ENCODE data around the gene MSL1. TPM values are rescaled to one million over a fixed set of nuclear protein-coding genes. Genes with fewer than 3 reads are reported as not detected.

MSL1 gene
- total RNA-seq, 4 donors from 2014 or later, result 69.9 to 101 (median 80.4) TPM

DNA sequence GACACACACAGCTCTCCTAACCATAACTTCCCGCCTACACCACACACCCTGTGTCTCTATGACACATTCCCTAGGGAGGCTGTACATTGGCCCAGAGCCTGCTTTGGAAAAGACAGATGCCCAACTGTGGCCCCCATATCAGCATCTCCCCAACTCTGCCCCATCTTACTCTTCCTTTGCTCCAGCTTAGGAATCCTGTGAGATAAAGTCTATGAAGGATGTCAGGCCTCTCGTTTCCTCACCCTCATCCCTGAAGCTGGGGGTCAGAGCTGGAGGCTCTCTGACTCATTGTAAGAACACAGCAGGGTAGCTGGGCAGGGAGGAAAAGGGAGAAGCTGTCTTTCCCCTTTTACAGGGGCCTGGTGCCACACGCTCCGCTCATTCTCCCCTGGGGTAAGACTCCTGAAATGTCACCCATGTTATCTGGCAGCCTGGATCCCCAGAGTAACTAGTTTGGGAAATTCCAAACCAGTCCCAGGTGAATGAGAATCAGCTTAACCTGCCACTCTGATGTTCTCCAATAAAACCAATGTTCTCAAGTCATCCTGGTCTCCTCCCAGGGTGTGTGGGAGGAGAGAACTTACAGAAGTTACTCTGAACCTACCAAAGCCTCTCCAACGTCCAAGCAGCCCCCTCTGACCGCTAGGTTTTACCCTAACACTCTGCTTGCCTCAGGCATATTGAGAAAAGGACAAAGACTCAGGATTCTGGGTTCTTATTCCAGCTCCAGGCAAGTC is 58.3 kb downstream of the MSL1 start:
- H3K4me1 ChIP-seq, result peaks cover 4 to 19% of the 10 kb centered on the region in 2 donors
- 86 to 88% methylated on average over 6 of the region's 6 CpGs for WGBS, 2 donors
- TF ChIP-seq, protein P1, sequence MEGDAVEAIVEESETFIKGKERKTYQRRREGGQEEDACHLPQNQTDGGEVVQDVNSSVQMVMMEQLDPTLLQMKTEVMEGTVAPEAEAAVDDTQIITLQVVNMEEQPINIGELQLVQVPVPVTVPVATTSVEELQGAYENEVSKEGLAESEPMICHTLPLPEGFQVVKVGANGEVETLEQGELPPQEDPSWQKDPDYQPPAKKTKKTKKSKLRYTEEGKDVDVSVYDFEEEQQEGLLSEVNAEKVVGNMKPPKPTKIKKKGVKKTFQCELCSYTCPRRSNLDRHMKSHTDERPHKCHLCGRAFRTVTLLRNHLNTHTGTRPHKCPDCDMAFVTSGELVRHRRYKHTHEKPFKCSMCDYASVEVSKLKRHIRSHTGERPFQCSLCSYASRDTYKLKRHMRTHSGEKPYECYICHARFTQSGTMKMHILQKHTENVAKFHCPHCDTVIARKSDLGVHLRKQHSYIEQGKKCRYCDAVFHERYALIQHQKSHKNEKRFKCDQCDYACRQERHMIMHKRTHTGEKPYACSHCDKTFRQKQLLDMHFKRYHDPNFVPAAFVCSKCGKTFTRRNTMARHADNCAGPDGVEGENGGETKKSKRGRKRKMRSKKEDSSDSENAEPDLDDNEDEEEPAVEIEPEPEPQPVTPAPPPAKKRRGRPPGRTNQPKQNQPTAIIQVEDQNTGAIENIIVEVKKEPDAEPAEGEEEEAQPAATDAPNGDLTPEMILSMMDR (IDR thresholded peaks at IDR 0.05), result no peak
- TF ChIP-seq POLR2A (IDR thresholded peaks at IDR 0.05), result no peak
- intact Hi-C loops (cut with DNase I), result no loop called here
- H3K36me3 ChIP-seq, result no peaks in the 10 kb centered on the region
- H3K4me3 ChIP-seq (replicated peaks in 1 of 3), result no peak overlapping the region
- no peaks in the 10 kb centered on the region for H3K27me3 ChIP-seq
- H3K27ac ChIP-seq, result no peak overlapping the region
- DNase-seq, result no peak
- H3K9me3 ChIP-seq, result no peaks in the 10 kb centered on the region

DNA sequence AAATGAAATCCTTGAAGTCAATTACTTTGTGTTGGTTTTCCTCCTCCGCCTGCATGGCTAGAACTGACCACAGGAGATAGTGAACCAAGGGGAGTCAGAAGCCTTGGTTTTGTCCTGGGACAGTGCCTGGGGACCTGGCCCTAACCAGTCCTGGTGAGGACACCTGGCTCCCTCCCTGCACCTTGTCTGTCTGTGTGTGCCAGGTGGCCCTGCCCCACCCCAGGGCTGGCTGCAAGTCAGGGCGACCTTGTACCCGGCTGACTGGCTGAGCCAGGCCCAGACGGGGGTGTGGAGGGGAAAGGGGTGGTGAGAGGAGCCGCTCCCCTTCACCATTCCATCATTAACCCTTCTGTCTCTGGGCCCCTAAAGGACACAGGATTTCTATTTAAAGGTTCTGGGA is 58.9 kb downstream of the MSL1 start:
- Histone ChIP-seq H3K36me3 (no peaks in the 10 kb centered on the region), H3K4me3 (replicated peaks in 1 of 3) (no peak overlapping the region), H3K27me3 (no peaks in the 10 kb centered on the region), H3K27ac (no peak overlapping the region), H3K4me1 (peaks cover 4 to 19% of the 10 kb centered on the region in 2 donors), H3K9me3 (no peaks in the 10 kb centered on the region)
- DNase-seq, result no peak
- no peak for TF ChIP-seq POLR2A (IDR thresholded peaks at IDR 0.05)
- TF ChIP-seq, protein P1 (IDR thresholded peaks at IDR 0.05), result no peak
- WGBS, 2 donors, result 46 to 53% methylated on average over 5 of the region's 5 CpGs
- intact Hi-C loops (cut with DNase I), result no loop called here

DNA sequence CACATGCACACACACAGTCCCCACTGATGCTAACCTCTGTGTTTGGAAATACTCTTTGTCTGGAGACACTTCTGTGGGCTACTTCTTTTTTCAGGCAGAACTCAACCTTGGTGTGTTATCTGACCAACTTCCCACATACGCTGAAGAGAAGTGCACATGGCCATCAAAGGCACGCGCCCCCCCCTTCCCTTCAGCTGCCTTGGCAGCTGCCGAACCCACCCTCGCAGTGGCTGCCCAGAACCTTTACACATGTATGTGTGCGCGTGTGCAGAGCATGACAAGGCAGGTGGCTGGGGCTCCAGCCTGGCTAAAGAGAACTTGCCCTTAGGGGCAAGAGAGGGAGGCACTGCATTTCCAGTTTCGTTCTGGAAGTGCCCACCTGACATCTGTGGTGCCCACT is 59.4 kb downstream of the MSL1 start:
- no peaks in the 10 kb centered on the region for H3K27me3 ChIP-seq
- intact Hi-C loops (cut with DNase I), result no loop called here
- TF ChIP-seq, protein P1 (IDR thresholded peaks at IDR 0.05), result no peak
- no peak for TF ChIP-seq POLR2A (IDR thresholded peaks at IDR 0.05)
- peaks cover 4 to 19% of the 10 kb centered on the region in 2 donors for H3K4me1 ChIP-seq
- H3K4me3 ChIP-seq (replicated peaks in 1 of 3), result no peak overlapping the region
- DNase-seq, result no peak
- no peak overlapping the region for H3K27ac ChIP-seq
- H3K36me3 ChIP-seq, result no peaks in the 10 kb centered on the region
- 83% methylated on average over 8 of the region's 8 CpGs for WGBS, 2 donors
- no peaks in the 10 kb centered on the region for H3K9me3 ChIP-seq

DNA sequence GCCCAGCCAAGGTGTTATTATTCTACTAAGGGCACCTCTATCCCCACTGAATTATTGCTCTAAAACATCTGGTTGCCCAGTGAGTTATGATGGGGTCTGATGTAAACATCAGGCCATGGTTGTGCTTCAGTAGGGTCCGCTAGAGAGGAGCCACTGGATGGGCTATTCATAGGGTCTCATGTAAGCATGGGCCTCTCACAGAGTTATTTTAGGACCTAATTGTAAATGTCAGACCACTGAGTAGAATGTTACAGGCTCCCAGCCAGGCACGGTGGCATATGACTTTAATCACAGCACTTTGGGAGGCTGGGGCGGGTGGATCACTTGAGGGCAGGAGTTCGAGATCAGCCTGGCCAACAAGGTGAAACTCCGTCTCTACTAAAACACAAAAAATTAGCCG is 60.8 kb downstream of the MSL1 start:
- H3K27me3 ChIP-seq, result no peaks in the 10 kb centered on the region
- no peak overlapping the region for H3K4me3 ChIP-seq (replicated peaks in 1 of 3)
- DNase-seq, result no peak
- TF ChIP-seq, protein P1 (IDR thresholded peaks at IDR 0.05), result no peak
- no peak for TF ChIP-seq POLR2A (IDR thresholded peaks at IDR 0.05)
- intact Hi-C loops (cut with DNase I), result no loop called here
- no peak overlapping the region for H3K27ac ChIP-seq
- H3K9me3 ChIP-seq, result no peaks in the 10 kb centered on the region
- peaks cover 3 to 6% of the 10 kb centered on the region in 2 donors for H3K4me1 ChIP-seq
- H3K36me3 ChIP-seq, result no peaks in the 10 kb centered on the region
- 86 to 94% methylated on average over 6 of the region's 6 CpGs for WGBS, 2 donors

Small RNAs within 50 kb of the gene (microRNA-seq; reads per million reads assigned to microRNA genes)
- gene MIR6866, result 3.7 reads per million, percentile 2 among the genes with 10 or more reads in this experiment

Other genes with a start within 250 kb of the MSL1 start
- gene GSDMB, start 203.3 kb upstream of the MSL1 start, total RNA-seq, result 10 to 100 TPM in 1 of 4 donors, 1 to 10 TPM in 3; 7.7 to 13.2 (median 8.3) TPM
- 100 to 1,000 TPM in 2 of 4 donors, 10 to 100 TPM in 2; 81.4 to 125 (median 99.0) TPM for gene ORMDL3, start 194.4 kb upstream of the MSL1 start, total RNA-seq
- gene LRRC3C, start 194.2 kb upstream of the MSL1 start, total RNA-seq, result not detected
- not detected for gene GSDMA, start 159.0 kb upstream of the MSL1 start, total RNA-seq
- 100 to 1,000 TPM in 1 of 4 donors, 10 to 100 TPM in 3; 65.0 to 100 (median 98.8) TPM for gene PSMD3, start 141.2 kb upstream of the MSL1 start, total RNA-seq
- gene CSF3, start 106.5 kb upstream of the MSL1 start, total RNA-seq, result not detected
- 10 to 100 TPM; 37.1 to 68.4 (median 56.6) TPM for gene MED24, start 67.6 kb upstream of the MSL1 start, total RNA-seq
- 10 to 100 TPM; 34.0 to 52.9 (median 44.8) TPM for gene THRA, start 59.0 kb upstream of the MSL1 start, total RNA-seq
- 1 to 10 TPM; 3.4 to 9.9 (median 5.1) TPM for gene NR1D1, start 21.4 kb upstream of the MSL1 start, total RNA-seq
- gene CASC3, start 18.6 kb downstream of the MSL1 start, total RNA-seq, result 100 to 1,000 TPM in 1 of 4 donors, 10 to 100 TPM in 3; 88.2 to 103 (median 95.5) TPM
- gene RAPGEFL1, start 55.5 kb downstream of the MSL1 start, total RNA-seq, result 1 to 10 TPM; 1.3 to 5.2 (median 4.1) TPM
- gene WIPF2, start 97.3 kb downstream of the MSL1 start, total RNA-seq, result 10 to 100 TPM; 13.2 to 14.6 (median 14.5) TPM
- 1 to 10 TPM in 1 of 4 donors, under 1 TPM in 3; 0.63 to 5.2 (median 0.79) TPM for gene CDC6, start 165.9 kb downstream of the MSL1 start, total RNA-seq
- gene RARA, start 187.2 kb downstream of the MSL1 start, total RNA-seq, result 10 to 100 TPM; 20.0 to 60.9 (median 35.2) TPM
- 1 to 10 TPM; 1.6 to 3.4 (median 1.7) TPM for gene GJD3, start 242.8 kb downstream of the MSL1 start, total RNA-seq